GM19239 (cell line): ENCODE data around the gene TRAPPC2.

Experiments used
- DNase-seq: peaks from one replicate; pipeline ENCODE4 v3.0.0; 2011; ENCODE audit warnings: low spot score; ENCODE audit not compliant: insufficient read length
- FAIRE-seq: peaks from 2 replicates; lab custom pipeline; 2011; peaks lifted over from hg19 to GRCh38; lab: Jason Lieb, UNC

The TRAPPC2 gene

DNA sequence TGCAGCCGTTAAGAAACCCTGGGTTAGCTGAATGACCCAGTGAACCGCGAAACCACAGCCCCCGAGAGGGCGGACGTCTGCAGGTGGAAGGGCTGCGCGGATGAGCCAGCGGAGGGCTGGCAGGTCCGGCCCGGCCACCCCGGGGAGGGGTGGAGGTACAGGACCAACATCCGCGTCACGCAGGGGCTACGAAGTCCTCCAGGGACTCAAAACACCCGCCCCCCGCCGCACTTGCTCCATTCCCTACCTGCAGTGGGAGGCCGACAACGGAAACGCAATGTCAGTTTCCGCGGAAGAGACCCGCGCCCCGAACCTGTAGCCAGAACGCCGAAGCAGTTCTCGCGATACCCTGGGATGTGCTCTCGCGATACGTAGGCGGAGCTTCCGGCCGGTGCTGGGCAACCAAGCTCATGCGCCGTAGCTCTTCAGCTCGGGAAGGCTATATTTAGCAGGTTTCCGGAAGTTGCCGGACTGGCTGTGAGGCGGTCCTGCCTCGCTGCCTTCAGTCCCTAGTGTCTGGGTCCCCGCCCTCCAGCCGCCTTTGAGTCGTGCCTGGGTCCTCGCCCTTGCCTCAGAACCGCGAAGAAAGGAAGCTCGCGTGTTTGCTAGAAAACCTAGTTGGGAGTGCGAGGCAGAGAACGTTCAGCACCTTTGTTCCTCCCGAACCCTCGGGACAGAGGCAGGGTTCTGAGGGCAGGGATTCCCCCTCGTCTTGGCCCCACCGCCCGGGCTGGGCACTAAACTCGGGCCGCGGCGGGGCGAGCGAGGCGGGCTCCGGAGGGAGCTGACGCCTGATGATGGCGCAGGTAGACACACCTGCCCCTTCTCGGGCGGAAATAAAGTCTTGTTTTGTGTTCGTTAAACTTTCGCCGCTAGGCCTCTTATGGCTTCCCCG is at the start of gene TRAPPC2, which contains the start of gene OFD1:
Gene TRAPPC2, minus strand, starts transcription at position 343 of the 895 bp plus-strand sequence. CDS start 14,657 bp downstream, outside the sequence.
Gene OFD1, plus strand, starts transcription at position 471 of the 895 bp plus-strand sequence. Its CDS starts 324 bp downstream, at position 795.
- peak; percentile 99 for FAIRE-seq

DNA sequence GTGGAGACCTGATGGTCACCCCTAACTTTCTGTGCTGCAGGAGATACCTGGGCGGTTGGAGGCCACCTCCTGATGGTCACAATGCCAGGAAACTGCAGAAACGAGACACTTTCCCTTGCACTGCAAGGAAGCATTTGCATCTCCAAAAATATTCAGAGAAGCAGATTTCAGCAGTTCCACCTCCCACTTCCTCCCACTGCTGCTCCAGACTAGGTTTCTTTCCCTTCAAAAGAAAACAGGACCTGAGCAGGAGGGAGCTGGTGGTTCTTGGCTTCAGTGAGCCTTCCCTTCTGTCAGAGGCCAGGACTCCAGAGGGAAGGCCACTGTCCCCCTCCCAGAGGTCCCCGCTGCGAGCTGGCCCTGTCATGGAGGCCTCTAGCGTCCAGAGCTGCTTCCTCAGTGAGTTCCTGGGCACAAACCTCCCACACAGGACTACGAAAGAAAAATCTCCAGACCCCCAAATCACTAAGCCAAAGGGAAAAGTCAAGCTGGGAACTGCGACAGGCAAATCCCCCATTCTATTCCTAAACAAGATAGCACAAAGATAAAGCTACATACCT is 46.5 kb upstream of the TRAPPC2 start:
- FAIRE-seq (no peak), DNase-seq (no peak)

More for the DNA sequence above, at the start of gene TRAPPC2, which contains the start of gene OFD1:
- peak; percentile 33 for DNase-seq

DNA sequence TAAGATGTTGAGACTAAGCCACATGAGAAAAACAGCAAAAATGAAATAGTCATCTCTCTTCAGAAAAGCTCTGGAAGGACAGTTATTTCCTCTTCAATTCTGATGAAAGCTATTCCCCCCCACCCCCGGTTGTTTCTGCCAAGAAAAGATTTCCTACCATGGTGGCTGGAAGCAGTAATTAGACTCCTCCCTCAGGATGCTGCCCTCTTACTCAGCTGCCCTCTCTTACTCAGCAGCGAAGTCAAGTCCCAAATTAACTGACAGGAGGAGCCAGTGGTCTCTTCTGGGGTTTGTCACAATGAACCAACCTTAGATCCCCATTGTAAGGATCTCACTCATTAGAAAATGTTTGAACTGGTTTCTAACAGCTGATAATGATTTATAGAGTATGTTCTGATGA is 44.5 kb upstream of the TRAPPC2 start:
- FAIRE-seq (no peak), DNase-seq (no peak)

DNA sequence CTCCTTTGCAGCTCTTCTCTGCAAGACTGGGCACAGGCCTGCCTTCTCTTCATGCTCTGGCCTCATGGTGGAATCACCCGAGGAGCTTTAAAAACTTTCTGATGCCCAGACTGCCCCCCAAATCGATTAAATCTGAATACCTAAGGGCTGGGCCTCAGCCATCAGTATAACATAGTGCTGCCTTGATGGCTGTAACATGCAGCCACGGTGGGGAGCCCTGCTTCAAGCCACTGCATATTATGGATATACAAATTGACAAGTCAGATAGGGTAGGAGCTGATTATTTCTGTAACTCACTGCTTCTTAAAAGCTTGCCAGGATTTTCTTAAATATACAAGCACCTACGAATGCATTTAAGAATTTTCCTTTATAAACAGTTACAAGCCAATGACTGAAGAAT is 42.0 kb upstream of the TRAPPC2 start:
- FAIRE-seq: no peak
- DNase-seq: no peak

DNA sequence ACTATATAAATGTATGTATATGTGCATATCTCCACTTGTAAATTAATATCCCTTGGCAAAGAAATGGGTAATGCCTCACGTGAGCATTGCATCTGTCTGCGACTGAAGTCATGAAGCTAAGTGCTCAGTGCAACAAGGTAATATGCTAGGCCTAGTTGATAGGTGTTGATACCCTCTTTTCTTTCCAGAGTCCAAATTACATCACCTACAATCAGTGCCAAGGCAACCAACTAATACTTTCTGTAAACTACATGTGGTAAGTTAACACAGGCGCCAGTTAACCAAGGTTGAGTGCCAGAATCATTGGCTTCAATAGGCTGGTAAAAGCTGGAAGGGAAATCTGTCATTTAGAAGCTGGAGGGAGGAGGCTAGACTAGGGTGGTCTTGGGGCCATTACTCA is 41.4 kb upstream of the TRAPPC2 start:
- DNase-seq (no peak), FAIRE-seq (no peak)

DNA sequence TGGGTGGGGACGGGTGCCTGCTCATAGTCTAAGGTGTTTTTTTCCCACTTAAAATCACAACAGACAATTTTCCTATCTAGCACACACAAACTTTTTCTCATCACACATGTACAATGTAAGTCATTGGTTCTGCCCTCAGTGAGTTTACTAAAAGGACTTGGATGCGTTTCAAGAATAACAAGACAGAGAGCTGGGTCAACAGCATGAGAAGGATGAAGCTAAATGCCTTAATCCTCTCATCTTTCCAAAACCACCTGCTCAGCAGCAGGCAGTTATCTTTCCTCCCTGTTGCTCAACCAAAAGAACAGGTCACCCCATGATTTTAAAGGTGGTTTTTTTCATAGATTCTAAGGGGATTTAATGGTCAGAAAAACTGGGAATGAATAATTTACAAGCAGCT is 40.3 kb upstream of the TRAPPC2 start:
- DNase-seq: no peak
- peak; percentile 39 for FAIRE-seq

DNA sequence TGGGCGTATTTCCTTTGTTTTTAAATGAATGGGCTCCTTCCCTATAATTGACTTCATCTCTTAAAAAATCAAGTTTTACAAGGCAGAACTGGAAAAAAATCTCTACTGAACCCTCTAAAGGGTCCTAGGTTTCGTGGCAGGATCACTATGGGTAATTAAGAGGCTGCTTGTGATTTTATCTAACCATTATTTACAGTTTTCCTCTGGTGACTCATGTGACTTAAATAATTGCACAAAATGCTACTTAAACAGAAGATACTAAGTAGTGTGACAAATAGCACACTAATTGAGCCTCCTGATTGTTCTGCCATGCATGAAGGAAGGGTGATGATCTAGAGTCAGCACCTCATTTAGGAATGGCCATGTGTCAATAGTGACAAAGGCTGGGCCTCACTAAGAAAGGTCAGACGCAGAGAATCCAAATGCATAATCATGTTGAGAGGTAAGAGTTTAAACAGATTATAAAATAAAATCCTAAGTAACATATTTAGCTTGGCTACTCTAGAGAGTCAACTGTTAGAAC is 35.7 kb upstream of the TRAPPC2 start:
- FAIRE-seq (no peak), DNase-seq (no peak)

DNA sequence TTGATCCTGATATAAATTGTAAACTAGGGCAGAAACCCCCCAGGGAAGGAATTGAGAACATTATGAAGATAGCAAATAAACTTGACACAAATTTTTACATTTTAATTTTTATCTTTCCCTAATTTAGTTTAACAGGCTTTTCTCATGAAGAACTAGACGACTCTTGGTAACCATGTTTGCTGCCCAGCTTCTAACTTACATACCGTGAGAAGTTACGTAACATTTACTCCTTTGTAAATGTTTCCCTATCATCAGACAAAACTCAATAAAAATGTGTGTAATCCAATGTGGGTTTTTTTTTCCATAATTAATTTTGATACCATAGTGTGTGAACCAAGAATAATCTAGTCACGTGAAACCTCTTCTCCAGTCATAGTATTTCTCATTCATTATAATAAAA is 34.5 kb upstream of the TRAPPC2 start:
- FAIRE-seq: peak; percentile 86
- no peak for DNase-seq

DNA sequence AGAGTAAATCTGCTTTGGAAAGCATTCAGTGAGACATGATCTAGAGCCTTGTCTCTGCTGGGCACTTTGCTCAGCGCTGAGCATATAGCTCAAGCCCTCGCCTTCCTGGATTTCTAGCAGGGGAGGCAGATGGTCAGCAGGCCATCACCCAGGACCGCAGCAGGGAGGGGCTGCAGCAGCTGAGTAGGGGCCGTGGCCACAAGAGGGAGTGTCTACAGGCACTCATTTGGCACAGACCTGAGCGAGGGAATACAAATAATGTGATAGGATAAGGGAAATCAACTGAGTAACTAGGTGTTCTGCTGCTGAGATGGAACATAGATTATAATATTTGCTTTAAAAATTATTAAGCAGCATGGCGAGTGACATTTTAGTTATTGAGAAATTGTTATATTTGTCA is 30.3 kb upstream of the TRAPPC2 start:
- DNase-seq: no peak
- FAIRE-seq: no peak

DNA sequence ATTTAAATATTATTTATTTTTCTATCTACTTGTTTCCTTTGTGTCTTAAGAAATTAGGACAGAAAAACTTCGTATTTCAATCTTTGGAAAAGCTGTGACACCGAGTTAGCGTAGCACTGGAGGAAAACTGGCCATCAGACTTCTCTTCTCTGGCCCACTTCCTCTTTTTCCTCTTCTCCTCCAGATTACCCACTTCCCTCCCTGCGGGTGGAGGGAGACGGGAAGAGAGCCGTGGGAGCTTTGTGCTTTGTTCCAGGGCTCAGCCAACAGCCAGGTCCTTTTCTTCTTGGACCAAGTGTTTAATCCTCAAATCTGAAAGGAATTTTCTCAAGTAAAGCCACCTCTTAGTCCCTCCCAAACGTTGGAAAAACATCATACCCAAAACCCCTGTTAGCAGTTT is 29.9 kb upstream of the TRAPPC2 start:
- FAIRE-seq (peak; percentile 55), DNase-seq (no peak)

DNA sequence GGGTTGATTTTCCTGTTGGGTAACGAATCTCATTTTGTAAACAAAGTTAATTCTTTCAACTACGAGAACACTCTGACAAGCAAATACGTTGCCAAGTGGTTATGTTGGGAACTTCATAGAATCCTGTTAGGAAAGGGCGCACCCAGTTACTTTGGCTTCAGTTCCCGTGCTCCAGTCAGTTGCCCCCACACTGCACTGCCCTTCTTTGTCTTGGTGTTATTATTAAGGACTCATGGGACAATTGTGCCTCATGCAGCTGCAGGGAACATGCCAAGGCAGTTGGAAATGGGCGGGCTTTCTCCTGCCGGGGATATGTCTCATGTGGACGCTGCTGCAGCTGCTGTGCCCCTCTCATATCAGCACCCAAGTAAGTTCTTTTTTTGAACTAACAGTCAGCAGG is 29.1 kb upstream of the TRAPPC2 start:
- no peak for DNase-seq

DNA sequence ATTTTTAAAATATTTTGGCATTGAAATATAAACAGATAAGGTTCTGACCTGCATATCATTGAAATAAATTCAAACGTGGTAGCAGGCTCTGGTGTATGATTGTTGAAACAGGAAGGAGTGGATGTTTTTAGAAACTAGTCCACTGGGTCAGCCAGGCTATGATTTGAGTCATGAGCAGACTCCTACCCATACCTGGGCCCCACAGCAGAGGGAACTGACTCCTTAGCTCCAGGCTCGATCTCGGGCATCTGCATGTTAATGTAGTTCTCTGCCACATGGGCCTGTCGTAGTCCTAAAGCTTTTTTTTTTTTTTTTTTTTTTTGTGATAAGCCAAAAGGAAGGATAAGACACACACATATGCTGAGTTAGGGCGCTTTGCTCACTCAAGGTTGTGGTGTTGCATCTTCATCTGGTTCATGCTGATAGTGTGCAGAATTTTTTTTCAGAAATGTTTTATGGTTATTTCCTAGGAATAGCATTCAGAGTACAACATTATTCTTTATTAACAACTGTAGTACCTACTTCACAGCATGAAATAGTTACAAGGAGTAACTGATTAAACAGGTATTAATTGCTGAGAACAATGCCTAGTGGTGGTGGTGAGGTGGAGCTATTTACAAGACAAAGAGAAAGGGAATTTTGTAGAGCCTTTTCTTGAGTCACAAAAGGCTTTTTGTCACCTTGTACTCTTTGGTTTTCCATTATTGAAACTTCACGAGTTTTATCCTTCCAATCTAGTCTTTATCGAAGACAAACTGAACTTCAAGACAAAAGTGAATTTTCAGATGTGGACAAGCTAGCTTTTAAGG is 27.4 kb upstream of the TRAPPC2 start:
- FAIRE-seq (peak; percentile 94), DNase-seq (no peak)

More for the DNA sequence above, 29.1 kb upstream of the TRAPPC2 start:
- FAIRE-seq: peak; percentile 56

DNA sequence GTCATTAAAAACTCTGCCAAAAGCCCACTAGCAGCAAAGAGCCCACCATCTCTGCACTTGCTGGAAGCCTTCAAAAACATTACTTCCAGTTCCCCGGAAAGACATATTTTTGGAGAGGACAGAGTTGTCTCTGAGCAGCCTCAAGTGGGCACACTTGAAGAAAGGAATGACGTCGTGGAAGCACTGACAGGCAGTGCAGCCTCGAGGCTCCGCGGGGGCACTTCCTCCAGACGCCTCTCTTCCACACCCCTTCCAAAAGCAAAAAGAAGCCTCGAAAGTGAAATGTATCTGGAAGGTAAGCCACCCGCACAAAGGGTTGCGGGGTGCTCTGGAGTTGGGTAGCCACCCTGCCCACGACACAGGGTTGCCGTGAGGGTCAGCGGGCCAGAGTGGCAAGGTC is 26.0 kb upstream of the TRAPPC2 start:
- DNase-seq (no peak), FAIRE-seq (peak; percentile 81)

DNA sequence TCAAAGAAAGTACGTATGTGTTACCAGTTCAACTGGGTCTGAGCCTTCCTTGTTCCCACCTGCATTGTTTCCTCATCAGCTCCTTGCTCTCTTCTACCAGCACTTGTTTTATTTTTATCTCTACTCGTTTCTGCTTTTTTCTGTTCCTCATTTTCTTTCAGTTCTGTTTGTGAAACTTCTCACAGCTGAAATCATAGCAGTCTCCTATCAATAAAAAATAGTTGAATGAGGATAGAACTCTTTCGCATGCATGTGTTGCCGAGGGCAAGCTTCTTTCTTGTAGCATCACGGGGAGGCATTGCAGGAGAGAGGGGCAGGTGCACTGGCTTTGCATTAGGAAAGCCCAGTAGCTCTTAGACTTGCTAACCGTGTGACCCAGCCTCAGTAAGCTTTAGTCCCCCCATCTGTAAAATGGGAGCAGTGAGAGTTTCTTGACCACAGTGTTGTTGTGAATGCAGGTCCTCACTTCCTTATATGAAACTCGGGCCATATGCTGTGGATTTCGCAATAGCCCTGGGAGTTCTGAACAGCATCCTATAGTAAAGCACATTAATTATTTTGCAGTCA is 24.8 kb upstream of the TRAPPC2 start:
- FAIRE-seq: peak; percentile 99
- no peak for DNase-seq

DNA sequence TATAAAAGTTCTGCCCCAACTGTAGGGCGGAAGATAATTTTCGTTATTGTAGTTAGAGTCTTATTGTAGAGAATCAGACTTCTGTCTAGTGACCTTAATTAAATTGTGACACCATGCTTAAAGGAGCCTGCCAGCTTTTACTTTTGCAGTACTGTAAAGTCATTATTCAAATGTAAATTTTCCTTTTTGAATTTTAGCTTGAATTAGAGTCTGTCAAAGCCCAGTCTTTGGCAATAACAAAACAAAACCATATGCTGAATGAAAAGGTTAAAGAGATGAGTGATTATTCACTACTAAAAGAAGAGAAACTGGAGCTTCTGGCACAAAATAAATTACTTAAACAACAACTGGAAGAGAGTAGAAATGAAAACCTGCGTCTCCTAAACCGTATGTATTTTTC is 22.0 kb upstream of the TRAPPC2 start:
- FAIRE-seq (no peak), DNase-seq (no peak)

DNA sequence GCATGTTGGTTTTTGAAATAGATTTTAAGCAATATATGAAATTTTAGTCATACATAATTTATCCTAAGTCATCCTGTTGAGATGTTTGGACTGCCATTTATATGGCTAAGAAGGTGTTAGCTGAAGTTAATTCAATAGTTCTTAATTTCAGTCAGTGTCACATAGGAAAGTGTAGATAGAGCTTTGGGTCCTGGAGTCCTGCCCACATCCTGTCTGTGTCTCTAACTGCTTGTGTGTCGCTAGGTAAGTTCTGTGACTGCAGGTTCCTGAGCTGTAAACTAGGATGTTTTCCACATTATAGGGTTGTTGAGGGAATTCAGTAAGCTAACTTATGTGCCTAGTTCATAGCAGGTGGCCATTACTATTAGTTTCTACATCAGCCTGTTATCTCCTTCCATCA is 20.8 kb upstream of the TRAPPC2 start:
- no peak for DNase-seq
- FAIRE-seq: peak; percentile 96

DNA sequence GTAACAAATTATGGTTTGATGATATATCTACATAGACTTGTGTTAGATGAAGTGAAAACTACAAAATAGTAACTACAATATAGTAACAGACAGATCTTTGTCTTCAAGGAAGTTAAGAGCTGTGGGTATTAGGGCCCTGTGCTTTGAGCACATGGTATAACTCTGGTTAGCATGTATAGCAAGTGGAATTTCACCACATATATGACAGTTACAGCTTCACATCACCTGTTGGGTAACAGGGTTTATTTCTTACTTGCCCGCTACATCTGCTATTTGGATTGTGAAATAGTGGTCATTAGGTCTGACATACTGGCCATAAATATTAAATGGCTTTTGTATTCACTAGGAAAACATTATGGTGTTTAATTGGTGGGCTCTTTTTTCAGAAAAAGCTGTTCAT is 20.3 kb upstream of the TRAPPC2 start:
- DNase-seq: no peak
- FAIRE-seq: no peak

DNA sequence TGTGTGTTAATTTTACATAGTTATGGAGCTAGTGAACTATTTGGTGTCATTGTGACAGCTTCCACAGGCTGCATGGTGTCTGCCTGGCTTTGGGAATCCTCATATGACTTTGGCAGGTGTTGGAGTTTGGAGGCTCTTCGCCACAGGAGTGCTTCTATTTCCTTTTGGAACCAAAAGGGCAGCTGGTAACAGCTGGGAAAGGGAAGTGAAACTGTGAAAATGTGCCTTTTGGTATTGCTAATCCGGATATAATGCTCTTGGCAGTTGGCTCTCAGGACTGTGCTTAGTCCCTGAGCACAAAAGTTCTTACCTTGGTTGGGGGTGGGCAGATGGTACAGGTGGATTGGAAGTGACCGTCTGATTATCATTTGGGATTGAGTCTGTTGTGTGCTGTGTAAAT is 18.2 kb upstream of the TRAPPC2 start:
- peak; percentile 94 for FAIRE-seq
- DNase-seq: no peak

DNA sequence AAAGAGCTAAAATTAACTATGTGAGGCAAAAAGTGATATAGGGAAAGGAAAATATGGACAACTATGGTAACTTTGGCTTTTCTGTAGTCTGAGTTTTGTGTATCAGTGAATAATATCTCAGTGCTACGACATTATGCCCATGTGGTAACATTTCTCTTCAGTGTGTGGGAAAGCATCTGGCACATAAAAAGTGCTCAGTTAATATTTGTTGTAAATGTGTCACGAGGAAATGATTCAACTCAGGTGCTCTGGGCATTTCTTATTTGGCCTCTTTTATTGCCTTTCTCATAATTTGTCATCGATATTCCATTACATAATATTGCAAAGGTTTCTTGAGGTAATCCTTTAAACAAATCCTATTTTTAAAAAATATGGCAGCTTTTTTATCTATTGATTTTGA is 17.7 kb upstream of the TRAPPC2 start:
- peak; percentile 74 for FAIRE-seq
- no peak for DNase-seq

DNA sequence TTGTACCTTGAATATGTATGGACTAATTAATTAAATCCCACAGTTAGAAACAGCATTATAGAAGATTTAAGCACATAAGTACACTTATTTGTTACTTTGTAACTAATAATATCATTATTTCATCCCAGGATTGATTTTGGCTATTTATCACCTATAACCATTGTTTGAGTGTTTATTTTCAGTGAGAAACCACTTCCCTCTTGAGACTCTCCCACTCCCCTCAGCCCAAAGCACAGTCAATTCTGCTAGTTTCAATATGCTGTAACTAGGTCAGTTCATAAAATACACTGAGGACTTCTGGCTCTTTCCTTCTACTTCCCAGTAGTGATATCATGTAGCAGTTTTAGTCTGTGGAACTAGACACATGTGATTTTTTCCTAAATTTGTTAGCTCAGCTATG is 16.4 kb upstream of the TRAPPC2 start:
- peak; percentile 95 for FAIRE-seq
- no peak for DNase-seq
